Body of pancreas (tissue), 4 donors: Measurements from ENCODE around the gene ULK4.

Experiments
- CTCF ChIP-seq, 7 experiments: fragments of 450-650 bp in 4 of 7; fragments of 200-600 bp in 3 of 7; sonication (generic) in 3 of 7; IDR thresholded peaks; one replicate each; pipeline ENCODE4 v1.5.1; 2016 to 2019; ENCODE audit warnings: antibody characterized with exemption in 7 of 7
- POLR2A ChIP-seq, 3 donors: fragments of 450-650 bp; IDR thresholded peaks; one replicate each; pipeline ENCODE4 v1.6.1; 2016; ENCODE audit warnings: antibody characterized with exemption in 3 of 3, mild to moderate bottlenecking in 2 of 3

GRCh38 chr3:41364736-41365135 is 597.2 kb downstream of the ULK4 start:
- TF ChIP-seq CTCF (IDR thresholded peaks at IDR 0.05) (no peak), POLR2A (IDR thresholded peaks at IDR 0.05) (no peak)
